NCI-H1436 treated with DMSO at 0.1 percent for 48 hours (cell line): ENCODE measurements around the gene CCT3.
A peak's percentile ranks its signal among the peaks of the same experiment; 100 is the strongest.
"Not testable (repeated sequence)": the region's sequence is repeated elsewhere in the genome, so short reads cannot be mapped to it uniquely, and the experiment has no call there.

Experiments used
- DNase-seq: peaks from one replicate; lab custom pipeline; 2025; lab: John Stamatoyannopoulos, UW

The CCT3 gene

GRCh38 chr1:156368889-156369684 is 31.0 kb upstream of the CCT3 start, which contains the start of gene RHBG:
Gene RHBG (plus strand): TSS chr1:156369211. CDS start chr1:156369250, 39 bp downstream.
- DNase-seq: no peak

GRCh38 chr1:156368157-156368658 is 30.1 kb upstream of the CCT3 start:
- no peak for DNase-seq

DNA sequence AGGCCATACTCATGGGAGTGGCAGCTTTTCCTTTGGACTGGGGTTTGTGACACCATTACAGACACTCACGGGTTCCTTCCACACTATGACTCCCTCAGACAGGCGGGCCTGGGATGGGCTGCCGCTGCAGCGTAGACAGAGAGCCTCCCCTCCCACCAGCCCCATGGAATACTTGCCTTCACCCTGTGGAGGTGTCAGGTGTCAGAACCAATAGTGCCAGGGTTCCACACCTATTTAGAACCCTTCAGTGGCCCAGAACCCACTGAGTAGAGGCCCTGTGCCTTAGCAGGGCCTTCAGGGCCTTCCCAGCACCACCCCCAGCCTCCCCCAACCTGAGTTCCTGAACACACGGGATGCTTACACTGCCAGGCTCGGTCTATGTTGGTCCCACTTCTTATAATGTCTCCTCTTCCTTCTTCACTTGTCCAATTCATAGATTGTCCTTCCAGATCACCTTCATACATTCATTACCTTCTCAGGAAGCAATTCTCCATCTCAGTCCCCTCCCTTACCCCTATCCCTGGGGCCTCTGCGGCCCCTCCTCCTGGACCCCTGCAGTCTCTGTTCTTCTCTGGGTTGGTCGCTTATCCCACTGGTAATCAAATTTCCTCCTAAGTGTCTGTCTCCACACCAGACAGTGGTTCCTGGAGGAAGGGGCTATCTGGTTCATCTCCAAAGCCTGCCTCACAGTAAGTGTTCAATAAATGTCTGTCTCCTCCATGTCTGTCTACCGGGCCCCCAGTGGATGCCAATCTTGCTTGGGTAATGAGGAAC is 29.5 kb upstream of the CCT3 start:
- DNase-seq: no peak

GRCh38 chr1:156366378-156367166 is 28.5 kb upstream of the CCT3 start:
- no peak for DNase-seq

- no peak for DNase-seq
Observed at GRCh38 chr1:156365754-156366153, 27.7 kb upstream of the CCT3 start.

GRCh38 chr1:156360534-156360933 is 22.4 kb upstream of the CCT3 start:
- DNase-seq: no peak

- DNase-seq: no peak
Observed at GRCh38 chr1:156359973-156360372, 21.9 kb upstream of the CCT3 start.

DNA sequence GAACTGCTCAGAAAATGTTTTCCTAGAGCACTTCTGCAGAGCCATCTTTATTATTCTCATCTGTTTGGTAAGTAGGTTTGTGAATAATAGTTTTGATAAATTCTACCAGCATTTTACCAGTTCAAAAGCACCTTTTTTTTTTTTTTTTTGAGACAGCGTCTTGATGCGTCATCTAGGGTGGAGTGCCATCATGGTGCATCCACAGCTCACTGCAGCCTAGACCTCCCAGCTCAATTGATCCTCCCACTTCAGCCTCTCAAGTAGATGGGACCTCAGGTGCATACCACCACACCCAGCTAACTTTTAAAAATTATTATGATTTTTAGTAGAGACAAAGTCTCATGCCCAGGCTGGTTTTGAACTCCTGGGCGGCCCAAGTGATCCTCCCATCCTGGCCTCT is 21.2 kb upstream of the CCT3 start:
- DNase-seq: no peak

DNA sequence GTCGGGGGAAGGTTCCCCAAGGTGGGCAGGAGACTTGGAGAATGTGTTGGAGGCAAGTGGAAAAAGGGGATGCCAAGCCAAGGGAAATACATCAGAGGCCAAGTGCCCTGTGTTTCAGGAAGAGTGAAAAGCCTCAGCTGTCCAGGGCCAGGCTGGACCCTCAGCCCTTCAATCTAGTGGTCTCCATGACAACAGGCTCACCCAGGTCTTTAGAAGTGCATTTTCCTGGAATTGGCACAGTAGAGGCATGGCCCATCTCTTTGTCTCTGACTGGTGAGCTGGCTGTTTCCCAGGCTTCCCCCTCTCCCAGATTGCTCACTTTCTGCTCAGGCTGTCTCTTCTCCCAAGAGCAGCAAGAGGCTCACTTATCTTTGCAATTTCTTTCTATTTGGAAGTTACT is 20.5 kb upstream of the CCT3 start:
- DNase-seq: no peak

- no peak for DNase-seq
Observed at GRCh38 chr1:156357977-156358376, 19.9 kb upstream of the CCT3 start.

GRCh38 chr1:156356875-156357534 is 18.9 kb upstream of the CCT3 start:
- DNase-seq: peak; percentile 32

DNA sequence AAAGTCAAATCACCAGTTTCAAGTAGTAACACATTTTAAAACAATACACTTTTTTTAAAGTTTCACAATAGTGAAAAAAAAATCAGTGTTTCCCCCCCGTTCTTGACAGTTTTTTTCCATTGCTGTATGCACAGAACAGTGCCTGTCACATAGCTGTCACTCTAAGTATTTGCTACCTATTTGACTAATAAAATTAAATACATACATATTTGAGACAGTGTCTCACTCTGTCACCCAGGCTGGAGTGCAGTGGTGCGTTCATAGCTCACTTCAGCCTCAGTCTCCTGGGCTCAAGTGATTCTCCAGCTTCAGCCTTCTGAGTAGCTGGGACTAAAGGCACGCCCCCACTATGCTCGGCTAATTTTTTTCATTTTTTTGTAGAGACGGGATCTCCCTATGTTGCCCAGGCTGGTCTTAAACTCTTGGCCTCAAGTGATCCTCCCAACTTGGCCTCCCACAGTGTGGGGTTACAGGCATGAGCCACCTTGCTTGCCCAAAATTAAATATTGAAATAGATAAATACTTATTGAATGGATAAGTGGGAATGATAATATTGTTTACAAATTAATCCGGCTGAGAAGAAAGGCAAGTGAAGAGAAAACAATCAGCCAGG is 18.3 kb upstream of the CCT3 start:
- no peak for DNase-seq

DNA sequence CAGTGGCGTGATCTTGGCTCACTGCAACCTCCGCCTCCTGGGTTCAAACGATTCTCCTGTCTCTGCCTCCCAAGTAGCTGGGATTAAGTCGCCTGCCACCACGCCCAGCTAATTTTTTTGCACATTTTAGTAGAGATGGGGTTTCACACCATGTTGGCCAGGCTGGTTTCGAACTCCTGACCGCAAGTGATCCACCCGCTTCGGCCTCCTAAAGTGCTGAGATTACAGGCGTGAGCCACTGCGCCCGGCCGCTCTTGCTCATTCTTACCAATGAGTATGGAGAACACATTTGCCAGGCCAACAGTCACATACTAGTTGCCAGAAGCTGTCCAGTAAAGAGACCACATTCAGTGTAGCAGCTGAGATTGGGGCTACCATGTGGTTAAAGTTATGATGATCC is 14.4 kb upstream of the CCT3 start:
- DNase-seq: not testable (repeated sequence)

GRCh38 chr1:156347331-156347730 is 9.2 kb upstream of the CCT3 start:
- DNase-seq: no peak

GRCh38 chr1:156346636-156347035 is 8.5 kb upstream of the CCT3 start:
- no peak for DNase-seq

DNA sequence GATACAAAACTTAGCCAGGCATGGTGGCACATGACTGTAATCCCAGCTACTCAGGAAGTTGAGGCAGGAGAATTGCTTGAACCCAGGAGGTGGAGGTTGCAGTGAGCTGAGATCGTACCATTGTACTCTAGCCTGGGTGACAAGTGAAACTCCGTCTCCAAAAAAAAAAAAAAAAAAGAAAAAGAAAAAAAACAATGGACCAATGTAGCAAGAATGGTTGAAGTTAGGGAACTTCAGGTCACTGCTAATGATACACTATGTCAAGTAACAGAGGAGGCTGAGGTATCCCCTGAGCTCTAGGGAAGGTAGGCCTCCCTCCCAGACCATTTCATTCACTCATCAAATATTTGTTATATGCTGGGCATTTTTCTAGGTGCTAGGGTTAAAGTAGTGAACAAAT is 7.9 kb upstream of the CCT3 start:
- not testable (repeated sequence) for DNase-seq

GRCh38 chr1:156344409-156344808 is 6.3 kb upstream of the CCT3 start:
- DNase-seq: no peak

DNA sequence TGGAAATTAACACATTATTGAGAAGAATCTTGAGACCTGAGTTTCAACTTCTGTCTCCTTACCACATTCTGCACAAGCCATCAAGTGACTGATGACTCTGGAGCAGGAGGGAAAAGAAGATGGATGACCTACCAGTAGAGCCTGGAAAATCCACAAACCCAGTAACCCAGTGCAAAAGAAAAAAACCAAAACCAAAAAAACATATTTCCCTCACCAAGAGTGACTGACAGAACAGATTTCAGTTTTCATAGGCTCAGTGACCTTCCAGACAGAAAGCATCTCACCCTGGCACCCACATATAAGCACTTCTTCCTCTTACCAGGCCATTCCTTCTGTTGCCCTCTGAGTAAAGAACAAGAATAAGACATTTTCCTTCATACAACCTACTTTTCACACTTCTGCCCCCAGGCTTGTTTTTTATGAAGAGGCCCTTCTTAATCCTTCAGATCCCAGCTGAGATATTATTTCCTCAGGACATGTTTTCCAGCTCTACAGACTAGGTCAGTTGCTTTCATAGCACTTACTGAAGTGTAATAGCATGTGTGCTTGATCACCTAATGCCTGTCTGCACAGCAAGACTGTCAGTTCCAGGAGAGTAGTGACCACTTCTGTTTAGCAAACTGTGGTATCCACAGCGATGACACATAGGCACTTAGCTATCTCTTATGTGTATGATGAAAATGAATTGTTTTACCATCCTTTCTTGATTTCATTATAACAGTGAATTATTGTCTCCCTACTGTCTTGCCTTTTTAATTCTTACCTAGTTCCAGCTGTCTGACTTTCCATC is 4.3 kb upstream of the CCT3 start:
- DNase-seq: no peak

DNA sequence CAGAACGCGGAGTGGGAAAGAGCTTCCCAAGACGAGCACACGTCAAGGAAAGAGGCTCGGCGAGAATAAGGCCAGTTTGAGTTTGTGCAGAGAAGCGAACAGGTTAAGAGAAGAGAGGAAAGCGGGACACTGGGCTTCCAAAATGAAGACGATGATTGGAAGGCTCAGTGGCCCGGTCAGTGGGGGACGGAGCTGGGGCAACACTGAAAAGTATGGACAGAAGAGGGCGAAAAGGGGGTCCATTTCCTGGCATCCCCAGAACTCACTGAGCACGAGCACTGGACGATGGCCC is 258 bp downstream of the CCT3 start:
- DNase-seq: no peak

DNA sequence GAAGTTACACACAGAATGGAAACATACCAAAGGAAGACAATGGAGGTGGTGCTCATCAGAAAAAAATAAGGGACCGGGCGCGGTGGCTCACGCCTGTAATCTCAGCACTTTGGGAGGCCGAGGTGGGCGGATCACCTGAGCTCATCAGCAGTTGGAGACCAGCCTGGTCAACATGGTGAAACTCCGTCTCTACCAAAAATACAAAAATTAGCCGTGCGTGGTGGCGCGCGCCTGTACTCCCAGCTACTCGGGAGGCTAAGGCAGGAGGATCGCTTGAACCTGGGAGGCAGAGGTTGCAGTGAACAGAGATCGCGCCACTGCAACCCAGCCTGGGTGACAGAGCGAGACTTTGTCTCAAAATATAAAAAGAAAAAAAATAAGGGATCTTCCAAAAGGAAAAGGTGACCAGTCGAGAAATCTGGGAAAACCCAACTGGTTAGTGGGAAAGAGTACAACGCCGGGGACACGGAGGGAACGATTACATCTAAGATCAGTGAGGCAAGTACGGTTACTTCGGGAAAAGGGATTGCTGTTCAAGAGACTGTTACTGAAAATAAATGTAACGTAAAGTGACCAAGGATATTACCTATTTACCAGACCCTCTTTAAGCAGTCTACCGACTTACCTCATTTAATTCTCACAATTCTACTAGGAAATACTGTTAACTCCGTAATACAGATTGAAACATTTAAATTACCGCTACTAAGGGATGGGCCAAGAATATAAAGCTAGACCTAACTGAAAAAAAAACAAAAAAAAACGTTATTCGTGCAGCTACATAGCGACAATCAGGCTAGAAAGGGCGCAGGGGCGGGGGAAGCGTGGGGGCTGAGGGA is 822 bp downstream of the CCT3 start:
- DNase-seq: no peak
